Measurements from ENCODE around the gene NTM. TPM values are rescaled to one million over a fixed set of nuclear protein-coding genes. Genes with fewer than 3 reads are reported as not detected.

Gene NTM
- total RNA-seq, 2 donors from 2014 or later: 1.7 to 3.6 TPM

GRCh38 chr11:131739243-131739882 lies 368.9 kb downstream of the NTM start:
- Histone ChIP-seq H3K27me3 (ENCODE audit: control insufficient read depth, insufficient read depth, low read length, poor library complexity, severe bottlenecking) (no peaks in the 10 kb centered on the region), H3K4me3 (ENCODE audit: low read length) (no peak overlapping the region), H3K9ac (ENCODE audit: extremely low read depth, low read length, poor library complexity, severe bottlenecking) (no peak overlapping the region), H3K36me3 (ENCODE audit: control insufficient read depth, insufficient read depth, low read length) (no peaks in the 10 kb centered on the region), H3K9me3 (ENCODE audit: control insufficient read depth, low read length) (no peaks in the 10 kb centered on the region), H3K4me1 (ENCODE audit: control insufficient read depth, insufficient read depth, low read length) (no peaks in the 10 kb centered on the region), H3K27ac (ENCODE audit: low read depth, low read length) (no peak overlapping the region)
- TF ChIP-seq CTCF (conservative IDR thresholded peaks at IDR 0.05): no peak
- DNase-seq: peak; percentile 63
- peaks cover 5% of the 10 kb centered on the region for H3K27me3 Mint-ChIP-seq (ENCODE audit: insufficient read depth)
- peaks cover 3% of the 10 kb centered on the region for H3K4me1 Mint-ChIP-seq
- WGBS, 2 experiments (ENCODE audit: insufficient coverage in 1 of 2, insufficient read length in 1 of 2): 81 to 88% methylated on average over 9 to 11 of the region's 11 CpGs
- H3K9me3 Mint-ChIP-seq: no peaks in the 10 kb centered on the region
- no peaks in the 10 kb centered on the region for H3K36me3 Mint-ChIP-seq (ENCODE audit: low read depth)
- H3K27ac Mint-ChIP-seq: no peak overlapping the region
- H3K4me3 Mint-ChIP-seq: no peak overlapping the region

GRCh38 chr11:131744847-131745246 lies 374.4 kb downstream of the NTM start:
- H3K4me1 Mint-ChIP-seq: no peaks in the 10 kb centered on the region
- TF ChIP-seq CTCF (conservative IDR thresholded peaks at IDR 0.05): no peak
- H3K4me1 ChIP-seq (ENCODE audit: control insufficient read depth, insufficient read depth, low read length): no peaks in the 10 kb centered on the region
- no peak overlapping the region for H3K9ac ChIP-seq (ENCODE audit: extremely low read depth, low read length, poor library complexity, severe bottlenecking)
- no peak for DNase-seq
- WGBS, 2 experiments (ENCODE audit: insufficient coverage in 1 of 2, insufficient read length in 1 of 2): 92 to 93% methylated on average over 8 of the region's 8 CpGs
- H3K27ac Mint-ChIP-seq: no peak overlapping the region
- H3K4me3 ChIP-seq (ENCODE audit: low read length): no peak overlapping the region
- no peaks in the 10 kb centered on the region for H3K36me3 Mint-ChIP-seq (ENCODE audit: low read depth)
- H3K27me3 Mint-ChIP-seq (ENCODE audit: insufficient read depth): no peaks in the 10 kb centered on the region
- H3K4me3 Mint-ChIP-seq: no peak overlapping the region
- no peaks in the 10 kb centered on the region for H3K9me3 Mint-ChIP-seq
- no peaks in the 10 kb centered on the region for H3K27me3 ChIP-seq (ENCODE audit: control insufficient read depth, insufficient read depth, low read length, poor library complexity, severe bottlenecking)
- H3K36me3 ChIP-seq (ENCODE audit: control insufficient read depth, insufficient read depth, low read length): no peaks in the 10 kb centered on the region
- no peaks in the 10 kb centered on the region for H3K9me3 ChIP-seq (ENCODE audit: control insufficient read depth, low read length)
- no peak overlapping the region for H3K27ac ChIP-seq (ENCODE audit: low read depth, low read length)

GRCh38 chr11:131745405-131745804 lies 375.0 kb downstream of the NTM start:
- no peak overlapping the region for H3K4me3 ChIP-seq (ENCODE audit: low read length)
- H3K9me3 ChIP-seq (ENCODE audit: control insufficient read depth, low read length): no peaks in the 10 kb centered on the region
- no peaks in the 10 kb centered on the region for H3K4me1 ChIP-seq (ENCODE audit: control insufficient read depth, insufficient read depth, low read length)
- no peaks in the 10 kb centered on the region for H3K4me1 Mint-ChIP-seq
- H3K27ac ChIP-seq (ENCODE audit: low read depth, low read length): no peak overlapping the region
- no peak for TF ChIP-seq CTCF (conservative IDR thresholded peaks at IDR 0.05)
- H3K36me3 ChIP-seq (ENCODE audit: control insufficient read depth, insufficient read depth, low read length): no peaks in the 10 kb centered on the region
- DNase-seq: no peak
- H3K27ac Mint-ChIP-seq: no peak overlapping the region
- H3K4me3 Mint-ChIP-seq: no peak overlapping the region
- no peak overlapping the region for H3K9ac ChIP-seq (ENCODE audit: extremely low read depth, low read length, poor library complexity, severe bottlenecking)
- 90 to 94% methylated on average over 5 to 6 of the region's 6 CpGs for WGBS, 2 experiments (ENCODE audit: insufficient coverage in 1 of 2, insufficient read length in 1 of 2)
- H3K27me3 ChIP-seq (ENCODE audit: control insufficient read depth, insufficient read depth, low read length, poor library complexity, severe bottlenecking): no peaks in the 10 kb centered on the region
- no peaks in the 10 kb centered on the region for H3K27me3 Mint-ChIP-seq (ENCODE audit: insufficient read depth)
- no peaks in the 10 kb centered on the region for H3K9me3 Mint-ChIP-seq
- no peaks in the 10 kb centered on the region for H3K36me3 Mint-ChIP-seq (ENCODE audit: low read depth)
